Measurements from ENCODE around the gene MPZL2. TPM values are rescaled to one million over a fixed set of nuclear protein-coding genes. Genes with fewer than 3 reads are reported as not detected.

MPZL2 gene
- total and polyA plus RNA-seq, 9 of the 15 experiments (the other 6 are each of a cell fraction or from before 2014, with no cell fraction given) = 0.09 to 0.28 (median 0.18) TPM; not detected in 2

- Histone ChIP-seq H3K27ac (ENCODE audit: extremely low read depth, low read depth, low read length) (no peak overlapping the region), H3K79me2 (ENCODE audit: control insufficient read depth, insufficient read depth, low read length) (no peaks in the 10 kb centered on the region), H3K4me3 (no peak overlapping the region), H3K4me1 (replicated peaks in 1 of 2; ENCODE audit: control insufficient read depth in 2 of 2, insufficient read depth in 2 of 2, low read length in 2 of 2) (no peaks in the 10 kb centered on the region), H3K36me3 (ENCODE audit: control insufficient read depth, insufficient read depth, low read length) (no peaks in the 10 kb centered on the region), H3K9me3 (replicated peaks; ENCODE audit: control insufficient read depth, insufficient read depth, low read depth, low read length) (no peaks in the 10 kb centered on the region), H3K9ac (ENCODE audit: insufficient read depth in 1 of 2, low read depth in 2 of 2, low read length in 2 of 2) (no peak overlapping the region), H3K9me1 (ENCODE audit: control insufficient read depth, insufficient read depth, low read length) (no peaks in the 10 kb centered on the region), H2AFZ (ENCODE audit: low read depth, low read length) (no peak overlapping the region), H3K4me2 (ENCODE audit: insufficient read depth, low read length) (no peak overlapping the region), H3K27me3 (ENCODE audit: control insufficient read depth in 2 of 2, insufficient read depth in 2 of 2, low read length in 2 of 2) (peaks cover 4 to 10% of the 10 kb centered on the region in 2 experiments; a peak in 1 of 5 replicates), H4K20me1 (replicated peaks; ENCODE audit: control insufficient read depth, insufficient read depth, low read length) (no peaks in the 10 kb centered on the region)
- no peak for ATAC-seq
- CTCF ChIA-PET (ENCODE audit: low intra/inter-chr PET ratio) = no interaction called here
- TF ChIP-seq MYC (IDR thresholded peaks at IDR 0.05; ENCODE audit: low read depth, low read length) = no peak
- TF ChIP-seq MYC (CRISPR knock-in tag; IDR thresholded peaks at IDR 0.05; ENCODE audit: borderline replicate concordance, low read depth) = no peak
- no peak for TF ChIP-seq BCLAF1 (IDR thresholded peaks at IDR 0.05; ENCODE audit: borderline replicate concordance in 1 of 2, control insufficient read depth in 1 of 2, low read depth in 2 of 2, low read length in 1 of 2)
- no peak for TF ChIP-seq ZNF232 (CRISPR knock-in tag; IDR thresholded peaks at IDR 0.05)
- no peak for TF ChIP-seq NFIX (CRISPR knock-in tag; IDR thresholded peaks at IDR 0.05; ENCODE audit: low read depth)
- TF ChIP-seq PCBP2 (IDR thresholded peaks at IDR 0.05; ENCODE audit: low read depth, low read length, poor library complexity, severe bottlenecking) = no peak
- no peak for TF ChIP-seq ZNF146 (CRISPR knock-in tag; IDR thresholded peaks at IDR 0.05; ENCODE audit: unreplicated experiment)
- TF ChIP-seq ELF1 (tag; IDR thresholded peaks at IDR 0.05) = no peak
- no peak for TF ChIP-seq HMGN3 (IDR thresholded peaks at IDR 0.05; ENCODE audit: borderline replicate concordance, extremely low read depth, insufficient read length, low read depth, low read length)
- no peak for TF ChIP-seq PRPF4 (IDR thresholded peaks at IDR 0.05; ENCODE audit: insufficient read depth, low read depth, low read length, poor library complexity, severe bottlenecking)
- no peak for TF ChIP-seq ZBTB17 (CRISPR knock-in tag; IDR thresholded peaks at IDR 0.05)
- TF ChIP-seq, protein P1, sequence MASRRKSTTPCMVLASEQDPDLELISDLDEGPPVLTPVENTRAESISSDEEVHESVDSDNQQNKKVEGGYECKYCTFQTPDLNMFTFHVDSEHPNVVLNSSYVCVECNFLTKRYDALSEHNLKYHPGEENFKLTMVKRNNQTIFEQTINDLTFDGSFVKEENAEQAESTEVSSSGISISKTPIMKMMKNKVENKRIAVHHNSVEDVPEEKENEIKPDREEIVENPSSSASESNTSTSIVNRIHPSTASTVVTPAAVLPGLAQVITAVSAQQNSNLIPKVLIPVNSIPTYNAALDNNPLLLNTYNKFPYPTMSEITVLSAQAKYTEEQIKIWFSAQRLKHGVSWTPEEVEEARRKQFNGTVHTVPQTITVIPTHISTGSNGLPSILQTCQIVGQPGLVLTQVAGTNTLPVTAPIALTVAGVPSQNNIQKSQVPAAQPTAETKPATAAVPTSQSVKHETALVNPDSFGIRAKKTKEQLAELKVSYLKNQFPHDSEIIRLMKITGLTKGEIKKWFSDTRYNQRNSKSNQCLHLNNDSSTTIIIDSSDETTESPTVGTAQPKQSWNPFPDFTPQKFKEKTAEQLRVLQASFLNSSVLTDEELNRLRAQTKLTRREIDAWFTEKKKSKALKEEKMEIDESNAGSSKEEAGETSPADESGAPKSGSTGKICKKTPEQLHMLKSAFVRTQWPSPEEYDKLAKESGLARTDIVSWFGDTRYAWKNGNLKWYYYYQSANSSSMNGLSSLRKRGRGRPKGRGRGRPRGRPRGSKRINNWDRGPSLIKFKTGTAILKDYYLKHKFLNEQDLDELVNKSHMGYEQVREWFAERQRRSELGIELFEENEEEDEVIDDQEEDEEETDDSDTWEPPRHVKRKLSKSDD (conservative IDR thresholded peaks at IDR 0.05; ENCODE audit: low read length) = no peak
- TF ChIP-seq MITF (IDR thresholded peaks at IDR 0.05) = no peak
- TF ChIP-seq MEF2A (IDR thresholded peaks at IDR 0.05; ENCODE audit: control insufficient read depth, low read depth, low read length) = no peak
- no peak for TF ChIP-seq ZBTB8A (IDR thresholded peaks at IDR 0.05; ENCODE audit: partially characterized antibody)
- BruUV-seq (replicated peaks) = no TSS peak
- no peak for FAIRE-seq
- 10% methylated on average over 5 of the region's 5 CpGs for WGBS (ENCODE audit: insufficient coverage, low coverage, missing lambda C conversion rate)
- in situ Hi-C loops (cut with MboI) = no loop called here
- no peak for DNase-seq (ENCODE audit: extremely low read depth in 1 of 4, low spot score in 3 of 4)
- POLR2A ChIA-PET = interaction anchor here (0.6 kb wide), 1 partner anchor 31 kb away, joined by 5 read pairs; no protein-coding TSS in a partner anchor
- intact Hi-C loops (cut with micrococcal nuclease) = no loop called here
These were observed 34.7 kb downstream of the MPZL2 start for GRCh38 chr11:118229274-118229847.

All from K562 (cell line).